Activated naive CD4-positive, alpha-beta T cell treated with anti-CD3 and anti-CD28 coated beads, Interleukin-2, amount 50 U/mL, for 72 hours (primary cell): ENCODE results near the gene EHMT1. TPM values are rescaled to one million over a fixed set of nuclear protein-coding genes. Genes with fewer than 3 reads are reported as not detected.

Experiments used
- ATAC-seq, 2 donors: fragments of 150-1000 bp; cut with Tn5 transposase; 2 replicates each; pipeline ENCODE4 v1.10.0; 2021; ENCODE audit warnings: mild to moderate bottlenecking in 2 of 2, moderate library complexity in 2 of 2
- DNase-seq, 2 donors: peaks; one replicate each; pipeline ENCODE4 v3.0.0; 2021 to 2022; ENCODE audit warnings: low spot score in 2 of 2
- H3K27ac Mint-ChIP-seq, 2 donors: one replicate each; pipeline ENCODE4 v1.8.0; 2022; ENCODE audit warnings: mild to moderate bottlenecking in 2 of 2, mixed read lengths in 2 of 2
- H3K36me3 Mint-ChIP-seq, 2 donors: one replicate each; pipeline ENCODE4 v1.8.0; 2022; ENCODE audit warnings: mixed read lengths in 2 of 2
- H3K9me3 Mint-ChIP-seq, 2 donors: one replicate each; pipeline ENCODE4 v1.8.0; 2022; ENCODE audit warnings: mixed read lengths in 2 of 2
- total RNA-seq, 2 donors: library from RNA; stranded (reverse); gene quantifications; one replicate each; pipeline ENCODE4 v1.2.3, GENCODE V29; 2022

EHMT1 gene
- total RNA-seq, 2 donors from 2014 or later, result 80.4 to 85.0 TPM

- DNase-seq, result no peak
- Mint-ChIP-seq H3K9me3 (no peaks in the 10 kb centered on the region), H3K27ac (no peak overlapping the region), H3K36me3 (peaks cover 0 to 31% of the 10 kb centered on the region in 2 donors)
- ATAC-seq, result no peak
Measured at GRCh38 chr9:137649553-137649952, 30.7 kb downstream of the EHMT1 start.

- H3K36me3 Mint-ChIP-seq, result peaks cover 0 to 31% of the 10 kb centered on the region in 2 donors
- no peaks in the 10 kb centered on the region for H3K9me3 Mint-ChIP-seq
- peak; percentile 41 to 44 for ATAC-seq
- DNase-seq, result no peak
- peak overlapping the region in 1 of 2 donors; percentile 56 for H3K27ac Mint-ChIP-seq
Measured at GRCh38 chr9:137650259-137650658, 31.5 kb downstream of the EHMT1 start.

- H3K27ac Mint-ChIP-seq, result no peak overlapping the region
- H3K36me3 Mint-ChIP-seq, result peaks cover 0 to 31% of the 10 kb centered on the region in 2 donors
- ATAC-seq (no peak), DNase-seq (no peak)
- no peaks in the 10 kb centered on the region for H3K9me3 Mint-ChIP-seq
Measured at GRCh38 chr9:137650779-137651178, 32.0 kb downstream of the EHMT1 start.

- no peak for DNase-seq
- Mint-ChIP-seq H3K9me3 (no peaks in the 10 kb centered on the region), H3K27ac (no peak overlapping the region), H3K36me3 (no peaks in the 10 kb centered on the region)
- no peak for ATAC-seq
Measured at GRCh38 chr9:137656416-137656815, 37.6 kb downstream of the EHMT1 start.

- no peak for ATAC-seq
- H3K27ac Mint-ChIP-seq, result peak overlapping the region in 1 of 2 donors; percentile 5
- DNase-seq, result no peak
Measured at GRCh38 chr9:137657606-137658005, 38.8 kb downstream of the EHMT1 start.

GRCh38 chr9:137658781-137659180 is 40.0 kb downstream of the EHMT1 start:
- ATAC-seq (no peak), DNase-seq (no peak)
- Mint-ChIP-seq H3K9me3 (no peaks in the 10 kb centered on the region), H3K36me3 (no peaks in the 10 kb centered on the region), H3K27ac (no peak overlapping the region)

More at GRCh38 chr9:137657606-137658005, 38.8 kb downstream of the EHMT1 start:
- Mint-ChIP-seq H3K36me3 (no peaks in the 10 kb centered on the region), H3K9me3 (no peaks in the 10 kb centered on the region)

- ATAC-seq (no peak), DNase-seq (no peak)
- H3K36me3 Mint-ChIP-seq, result no peaks in the 10 kb centered on the region
- no peaks in the 10 kb centered on the region for H3K9me3 Mint-ChIP-seq
- H3K27ac Mint-ChIP-seq, result no peak overlapping the region
Measured at GRCh38 chr9:137660144-137660543, 41.3 kb downstream of the EHMT1 start.

GRCh38 chr9:137663584-137663983 is 44.8 kb downstream of the EHMT1 start:
- Mint-ChIP-seq H3K27ac (no peak overlapping the region), H3K36me3 (no peaks in the 10 kb centered on the region), H3K9me3 (no peaks in the 10 kb centered on the region)
- ATAC-seq (no peak), DNase-seq (no peak)

GRCh38 chr9:137664676-137665075 is 45.9 kb downstream of the EHMT1 start:
- H3K36me3 Mint-ChIP-seq, result peaks cover 6 to 7% of the 10 kb centered on the region in 2 donors
- H3K9me3 Mint-ChIP-seq, result no peaks in the 10 kb centered on the region
- no peak for ATAC-seq
- H3K27ac Mint-ChIP-seq, result peak overlapping the region in 1 of 2 donors; percentile 82
- no peak for DNase-seq

- no peaks in the 10 kb centered on the region for H3K9me3 Mint-ChIP-seq
- no peak for ATAC-seq
Measured at GRCh38 chr9:137665226-137665625, 46.4 kb downstream of the EHMT1 start.

GRCh38 chr9:137665697-137666512 is 47.1 kb downstream of the EHMT1 start:
- DNase-seq (no peak), ATAC-seq (no peak)
- no peaks in the 10 kb centered on the region for H3K9me3 Mint-ChIP-seq
- peak overlapping the region; percentile 48 to 65 for H3K27ac Mint-ChIP-seq
- peaks cover 6 to 7% of the 10 kb centered on the region in 2 donors for H3K36me3 Mint-ChIP-seq

More at GRCh38 chr9:137665226-137665625, 46.4 kb downstream of the EHMT1 start:
- Mint-ChIP-seq H3K36me3 (peaks cover 6 to 7% of the 10 kb centered on the region in 2 donors), H3K27ac (no peak overlapping the region)
- DNase-seq, result no peak

- Mint-ChIP-seq H3K27ac (peak overlapping the region in 1 of 2 donors; percentile 65), H3K36me3 (peaks cover 6 to 7% of the 10 kb centered on the region in 2 donors), H3K9me3 (no peaks in the 10 kb centered on the region)
- ATAC-seq, result no peak
- no peak for DNase-seq
Measured at GRCh38 chr9:137666513-137666822, 47.7 kb downstream of the EHMT1 start.

- no peaks in the 10 kb centered on the region for H3K9me3 Mint-ChIP-seq
- peak overlapping the region in 1 of 2 donors; percentile 67 for H3K27ac Mint-ChIP-seq
- peaks cover 6 to 7% of the 10 kb centered on the region in 2 donors for H3K36me3 Mint-ChIP-seq
- ATAC-seq (no peak), DNase-seq (no peak)
Measured at GRCh38 chr9:137666955-137667670, 48.3 kb downstream of the EHMT1 start.

GRCh38 chr9:137668203-137668602 is 49.4 kb downstream of the EHMT1 start:
- peaks cover 6 to 7% of the 10 kb centered on the region in 2 donors for H3K36me3 Mint-ChIP-seq
- ATAC-seq (no peak), DNase-seq (no peak)
- H3K9me3 Mint-ChIP-seq, result no peaks in the 10 kb centered on the region
- H3K27ac Mint-ChIP-seq, result peak overlapping the region; percentile 15 to 67

GRCh38 chr9:137669261-137669672 is 50.5 kb downstream of the EHMT1 start:
- DNase-seq, result no peak
- peaks cover 6 to 7% of the 10 kb centered on the region in 2 donors for H3K36me3 Mint-ChIP-seq
- no peaks in the 10 kb centered on the region for H3K9me3 Mint-ChIP-seq
- no peak for ATAC-seq
- H3K27ac Mint-ChIP-seq, result peak overlapping the region in 1 of 2 donors; percentile 51

GRCh38 chr9:137670391-137671195 is 51.8 kb downstream of the EHMT1 start:
- peak overlapping the region; percentile 61 to 64 for H3K27ac Mint-ChIP-seq
- ATAC-seq (no peak), DNase-seq (no peak)
- H3K36me3 Mint-ChIP-seq, result peaks cover 6 to 7% of the 10 kb centered on the region in 2 donors
- H3K9me3 Mint-ChIP-seq, result no peaks in the 10 kb centered on the region

GRCh38 chr9:137671196-137671538 is 52.4 kb downstream of the EHMT1 start:
- DNase-seq (no peak), ATAC-seq (no peak)
- H3K36me3 Mint-ChIP-seq, result peaks cover 6 to 7% of the 10 kb centered on the region in 2 donors
- no peak overlapping the region for H3K27ac Mint-ChIP-seq
- no peaks in the 10 kb centered on the region for H3K9me3 Mint-ChIP-seq
